ACC112 (cell line): ENCODE results near the gene VPS35L.

Source experiments
- H2AFZ ChIP-seq: fragments of 200-600 bp; sonication (generic); one replicate; pipeline ENCODE4 v1.6.0; 2017; ENCODE audit warnings: antibody characterized with exemption, low read length; ENCODE audit not compliant: unreplicated experiment
- H3K27ac ChIP-seq: fragments of 200-600 bp; sonication (generic); 2 replicates; pipeline ENCODE4 v1.5.1; 2014; ENCODE audit warnings: low read depth, mild to moderate bottlenecking, antibody characterized with exemption, low read length, moderate library complexity
- H3K27me3 ChIP-seq: fragments of 200-600 bp; sonication (generic); 2 replicates; pipeline ENCODE4 v1.6.1; 2014; ENCODE audit warnings: mild to moderate bottlenecking, antibody characterized with exemption, low read length, moderate library complexity, mixed read lengths; ENCODE audit not compliant: insufficient read depth
- H3K36me3 ChIP-seq: fragments of 200-600 bp; sonication (generic); 2 replicates; pipeline ENCODE4 v1.6.1; 2016; ENCODE audit warnings: mild to moderate bottlenecking, antibody characterized with exemption, low read length, moderate library complexity, mixed read lengths; ENCODE audit not compliant: insufficient read depth
- H3K4me1 ChIP-seq: fragments of 200-600 bp; sonication (generic); one replicate; pipeline ENCODE4 v1.6.1; 2016; ENCODE audit warnings: low read length, mixed read lengths; ENCODE audit not compliant: insufficient read depth, unreplicated experiment, control insufficient read depth
- H3K4me3 ChIP-seq: fragments of 200-600 bp; sonication (generic); 2 replicates; pipeline ENCODE4 v1.5.1; 2014; ENCODE audit warnings: mild to moderate bottlenecking, low read depth, low read length
- H3K79me2 ChIP-seq: fragments of 200-600 bp; sonication (generic); one replicate; pipeline ENCODE4 v1.6.0; 2016; ENCODE audit warnings: low read length; ENCODE audit not compliant: control insufficient read depth, unreplicated experiment, insufficient read depth

Gene VPS35L

GRCh38 chr16:19613834-19614233 is 58.3 kb downstream of the VPS35L start:
- Histone ChIP-seq H2AFZ (no peak overlapping the region), H3K79me2 (no peaks in the 10 kb centered on the region), H3K4me3 (no peak overlapping the region), H3K27me3 (no peaks in the 10 kb centered on the region), H3K4me1 (no peaks in the 10 kb centered on the region), H3K36me3 (peaks cover 1% of the 10 kb centered on the region), H3K27ac (no peak overlapping the region)

- Histone ChIP-seq H3K36me3 (0 out of 2 replicates have a peak, but pooled peaks cover 3% of the 10 kb centered on the region), H3K79me2 (no peaks in the 10 kb centered on the region), H3K27ac (no peak overlapping the region), H3K4me3 (no peak overlapping the region), H3K4me1 (no peaks in the 10 kb centered on the region), H3K27me3 (no peaks in the 10 kb centered on the region), H2AFZ (no peak overlapping the region)
Observed at GRCh38 chr16:19616241-19616640, 60.7 kb downstream of the VPS35L start.

GRCh38 chr16:19618876-19619275 is 63.4 kb downstream of the VPS35L start:
- H3K4me3 ChIP-seq = no peak overlapping the region
- H2AFZ ChIP-seq = no peak overlapping the region

GRCh38 chr16:19621445-19621844 is 65.9 kb downstream of the VPS35L start:
- no peak overlapping the region for H2AFZ ChIP-seq
- H3K79me2 ChIP-seq = no peaks in the 10 kb centered on the region
- H3K4me3 ChIP-seq = no peak overlapping the region
- H3K36me3 ChIP-seq = 0 out of 2 replicates have a peak, but pooled peaks cover 3% of the 10 kb centered on the region
- H3K27me3 ChIP-seq = no peaks in the 10 kb centered on the region
- no peaks in the 10 kb centered on the region for H3K4me1 ChIP-seq
- no peak overlapping the region for H3K27ac ChIP-seq

More at GRCh38 chr16:19618876-19619275, 63.4 kb downstream of the VPS35L start:
- H3K27me3 ChIP-seq = no peaks in the 10 kb centered on the region
- H3K36me3 ChIP-seq = 0 out of 2 replicates have a peak, but pooled peaks cover 3% of the 10 kb centered on the region
- no peak overlapping the region for H3K27ac ChIP-seq
- H3K79me2 ChIP-seq = no peaks in the 10 kb centered on the region
- no peaks in the 10 kb centered on the region for H3K4me1 ChIP-seq

GRCh38 chr16:19625039-19625438 is 69.5 kb downstream of the VPS35L start:
- no peaks in the 10 kb centered on the region for H3K4me1 ChIP-seq
- peaks cover 5% of the 10 kb centered on the region; the same call in 1 of the 2 replicates for H3K36me3 ChIP-seq
- no peak overlapping the region for H2AFZ ChIP-seq
- no peaks in the 10 kb centered on the region for H3K79me2 ChIP-seq
- H3K27ac ChIP-seq = no peak overlapping the region
- H3K4me3 ChIP-seq = no peak overlapping the region
- H3K27me3 ChIP-seq = no peaks in the 10 kb centered on the region

GRCh38 chr16:19636436-19637267 is 81.1 kb downstream of the VPS35L start:
- Histone ChIP-seq H3K27ac (no peak overlapping the region), H3K27me3 (no peaks in the 10 kb centered on the region), H2AFZ (no peak overlapping the region), H3K4me3 (no peak overlapping the region), H3K36me3 (peaks cover 14% of the 10 kb centered on the region; the same call in 1 of the 2 replicates), H3K79me2 (no peaks in the 10 kb centered on the region), H3K4me1 (no peaks in the 10 kb centered on the region)

GRCh38 chr16:19639986-19640421 is 84.5 kb downstream of the VPS35L start:
- no peaks in the 10 kb centered on the region for H3K79me2 ChIP-seq
- no peaks in the 10 kb centered on the region for H3K27me3 ChIP-seq
- no peak overlapping the region for H2AFZ ChIP-seq
- H3K4me3 ChIP-seq = no peak overlapping the region
- H3K27ac ChIP-seq = no peak overlapping the region
- peaks cover 19% of the 10 kb centered on the region; the same call in 1 of the 2 replicates for H3K36me3 ChIP-seq
- peaks cover 5% of the 10 kb centered on the region for H3K4me1 ChIP-seq

- Histone ChIP-seq H3K27ac (no peak overlapping the region), H2AFZ (no peak overlapping the region), H3K27me3 (no peaks in the 10 kb centered on the region), H3K4me3 (no peak overlapping the region), H3K4me1 (peaks cover 5% of the 10 kb centered on the region), H3K79me2 (no peaks in the 10 kb centered on the region), H3K36me3 (peaks cover 19% of the 10 kb centered on the region; the same call in 1 of the 2 replicates)
Observed at GRCh38 chr16:19642501-19642900, 87.0 kb downstream of the VPS35L start.

- Histone ChIP-seq H3K27ac (no peak overlapping the region), H3K4me1 (peaks cover 5% of the 10 kb centered on the region), H3K4me3 (peak overlapping the region; percentile 21; the same call in 1 of the 2 replicates), H3K36me3 (peaks cover 7% of the 10 kb centered on the region; the same call in 1 of the 2 replicates), H2AFZ (no peak overlapping the region), H3K79me2 (no peaks in the 10 kb centered on the region), H3K27me3 (no peaks in the 10 kb centered on the region)
Observed at GRCh38 chr16:19644877-19645276, 89.4 kb downstream of the VPS35L start.

- Histone ChIP-seq H3K4me3 (no peak overlapping the region), H3K4me1 (peaks cover 5% of the 10 kb centered on the region), H3K27ac (no peak overlapping the region), H3K36me3 (peaks cover 4% of the 10 kb centered on the region; the same call in 1 of the 2 replicates), H3K27me3 (no peaks in the 10 kb centered on the region), H3K79me2 (no peaks in the 10 kb centered on the region), H2AFZ (no peak overlapping the region)
Observed at GRCh38 chr16:19645557-19645981, 90.1 kb downstream of the VPS35L start.

- H2AFZ ChIP-seq = no peak overlapping the region
- H3K4me1 ChIP-seq = peaks cover under 1% of the 10 kb centered on the region
- no peak overlapping the region for H3K4me3 ChIP-seq
- H3K36me3 ChIP-seq = 0 out of 2 replicates have a peak, but pooled peaks cover 3% of the 10 kb centered on the region
- H3K79me2 ChIP-seq = no peaks in the 10 kb centered on the region
- no peak overlapping the region for H3K27ac ChIP-seq
- no peaks in the 10 kb centered on the region for H3K27me3 ChIP-seq
Observed at GRCh38 chr16:19649980-19650379, 94.5 kb downstream of the VPS35L start.
